ENCODE data around the gene BDP1. TPM values are rescaled to one million over a fixed set of nuclear protein-coding genes. Genes with fewer than 3 reads are reported as not detected.

BDP1 gene
- total RNA-seq, 1 experiment from 2014 or later: 20.0 TPM

DNA sequence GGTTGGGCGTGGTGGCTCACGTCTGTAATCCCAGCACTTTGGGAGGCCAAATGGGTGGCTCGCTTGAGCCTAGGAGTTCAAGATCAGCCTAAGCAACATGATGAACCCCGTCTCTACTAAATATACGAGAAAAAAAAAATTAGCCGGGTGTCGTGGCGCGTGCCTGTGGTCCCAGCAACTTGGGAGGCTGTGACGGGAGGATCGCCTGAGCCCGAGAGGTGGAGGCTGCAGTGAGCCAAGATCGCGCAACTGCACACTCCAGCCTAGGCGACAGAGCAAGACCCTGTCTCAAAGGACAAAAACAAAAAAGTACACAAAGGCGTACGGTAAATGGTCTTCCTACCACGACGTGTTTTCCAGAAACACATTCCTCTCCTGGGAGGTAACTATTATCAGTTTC lies 538 bp upstream of the BDP1 start:
- intact Hi-C loops (cut with micrococcal nuclease; ENCODE audit: unreplicated experiment): no loop called here

DNA sequence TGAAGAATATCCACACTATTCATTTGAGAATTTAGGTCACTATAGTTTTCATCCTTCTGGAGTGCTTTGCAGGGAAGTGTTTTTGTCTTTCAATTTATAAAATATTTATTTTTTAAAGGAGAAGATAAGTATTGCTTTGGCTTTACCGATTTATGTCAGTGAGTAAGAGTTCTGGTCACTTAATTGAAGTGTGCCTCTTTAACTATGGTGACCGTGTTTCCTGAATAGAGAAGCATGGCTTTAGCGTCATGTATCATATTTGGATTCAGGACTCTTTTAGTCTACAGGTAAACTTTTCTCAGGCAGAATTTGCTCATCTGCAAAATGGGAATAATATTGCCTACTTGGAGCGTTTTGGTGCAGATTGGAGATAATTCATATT lies 902 bp downstream of the BDP1 start:
- DNase-seq: no peak
- intact Hi-C loops (cut with micrococcal nuclease; ENCODE audit: unreplicated experiment): no loop called here
- POLR2A ChIA-PET (ENCODE audit: unreplicated experiment): no interaction called here

More for the DNA sequence above, 538 bp upstream of the BDP1 start:
- peaks cover 12% of the 10 kb centered on the region for H4K20me1 ChIP-seq (ENCODE audit: insufficient read depth)
- 0 out of 2 replicates have a peak, but pooled peaks cover 6% of the 10 kb centered on the region for H3F3A ChIP-seq (ENCODE audit: insufficient read depth, low read depth)
- H3K27ac ChIP-seq: no peak overlapping the region
- H3K9me2 ChIP-seq (ENCODE audit: insufficient read depth): no peaks in the 10 kb centered on the region
- H3K27me3 ChIP-seq (ENCODE audit: insufficient read depth, low read depth): no peaks in the 10 kb centered on the region
- H2AFZ ChIP-seq: peak overlapping the region; percentile 81
- peak overlapping the region; percentile 98 for H3K4me2 ChIP-seq
- CTCF ChIA-PET: no interaction called here
- H3K9me3 ChIP-seq (ENCODE audit: insufficient read depth, low read depth): no peaks in the 10 kb centered on the region
- POLR2A ChIA-PET (ENCODE audit: unreplicated experiment): no interaction called here
- peaks cover 39% of the 10 kb centered on the region for H3K79me2 ChIP-seq (ENCODE audit: low read depth)
- no peak for TF ChIP-seq EZH2 (IDR thresholded peaks at IDR 0.05; ENCODE audit: low read depth)
- TF ChIP-seq, protein P1, sequence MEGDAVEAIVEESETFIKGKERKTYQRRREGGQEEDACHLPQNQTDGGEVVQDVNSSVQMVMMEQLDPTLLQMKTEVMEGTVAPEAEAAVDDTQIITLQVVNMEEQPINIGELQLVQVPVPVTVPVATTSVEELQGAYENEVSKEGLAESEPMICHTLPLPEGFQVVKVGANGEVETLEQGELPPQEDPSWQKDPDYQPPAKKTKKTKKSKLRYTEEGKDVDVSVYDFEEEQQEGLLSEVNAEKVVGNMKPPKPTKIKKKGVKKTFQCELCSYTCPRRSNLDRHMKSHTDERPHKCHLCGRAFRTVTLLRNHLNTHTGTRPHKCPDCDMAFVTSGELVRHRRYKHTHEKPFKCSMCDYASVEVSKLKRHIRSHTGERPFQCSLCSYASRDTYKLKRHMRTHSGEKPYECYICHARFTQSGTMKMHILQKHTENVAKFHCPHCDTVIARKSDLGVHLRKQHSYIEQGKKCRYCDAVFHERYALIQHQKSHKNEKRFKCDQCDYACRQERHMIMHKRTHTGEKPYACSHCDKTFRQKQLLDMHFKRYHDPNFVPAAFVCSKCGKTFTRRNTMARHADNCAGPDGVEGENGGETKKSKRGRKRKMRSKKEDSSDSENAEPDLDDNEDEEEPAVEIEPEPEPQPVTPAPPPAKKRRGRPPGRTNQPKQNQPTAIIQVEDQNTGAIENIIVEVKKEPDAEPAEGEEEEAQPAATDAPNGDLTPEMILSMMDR (conservative IDR thresholded peaks at IDR 0.05): no peak
- peak overlapping the region; percentile 71 for H3K4me3 ChIP-seq
- peaks cover 15% of the 10 kb centered on the region for H3K36me3 ChIP-seq (ENCODE audit: low read depth)
- H3K4me1 ChIP-seq (replicated peaks; ENCODE audit: insufficient read depth): peaks cover 15% of the 10 kb centered on the region
- TSS peak; percentile 85 for BruUV-seq (replicated peaks)
- DNase-seq: no peak

DNA sequence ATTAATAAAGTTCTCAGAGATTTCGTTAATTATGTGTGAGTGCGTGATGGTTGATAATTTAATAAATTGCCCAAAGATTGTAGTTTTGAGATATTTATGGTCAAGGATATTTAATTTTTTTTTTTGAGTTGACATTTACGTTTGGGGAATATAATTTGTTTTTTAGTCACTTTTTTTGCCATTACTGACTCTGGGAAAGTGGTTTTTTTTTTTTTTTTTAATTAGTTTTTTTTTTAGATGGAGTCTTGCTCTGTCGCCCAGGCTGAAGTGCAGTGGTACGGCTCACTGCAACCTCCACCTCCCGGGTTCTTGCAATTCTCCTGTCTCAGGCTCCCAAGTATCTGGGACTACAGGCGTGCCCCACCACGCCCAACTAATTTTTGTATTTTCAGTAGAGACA lies 1.7 kb downstream of the BDP1 start:
- no peaks in the 10 kb centered on the region for H3K9me2 ChIP-seq (ENCODE audit: insufficient read depth)
- intact Hi-C loops (cut with micrococcal nuclease; ENCODE audit: unreplicated experiment): no loop called here
- BruUV-seq (replicated peaks): no TSS peak

More for the DNA sequence above, 902 bp downstream of the BDP1 start:
- no TSS peak for BruUV-seq (replicated peaks)
- Histone ChIP-seq H3F3A (ENCODE audit: insufficient read depth, low read depth) (0 out of 2 replicates have a peak, but pooled peaks cover 6% of the 10 kb centered on the region), H3K36me3 (ENCODE audit: low read depth) (peaks cover 21% of the 10 kb centered on the region), H3K4me2 (peak overlapping the region; percentile 98), H4K20me1 (ENCODE audit: insufficient read depth) (peaks cover 12% of the 10 kb centered on the region), H3K9me2 (ENCODE audit: insufficient read depth) (no peaks in the 10 kb centered on the region), H3K4me1 (replicated peaks; ENCODE audit: insufficient read depth) (peaks cover 15% of the 10 kb centered on the region), H3K27ac (peak overlapping the region; percentile 42), H3K79me2 (ENCODE audit: low read depth) (peaks cover 39% of the 10 kb centered on the region), H3K27me3 (ENCODE audit: insufficient read depth, low read depth) (no peaks in the 10 kb centered on the region), H3K9me3 (ENCODE audit: insufficient read depth, low read depth) (no peaks in the 10 kb centered on the region), H2AFZ (no peak overlapping the region), H3K4me3 (peak overlapping the region; percentile 71)
- no peak for TF ChIP-seq EZH2 (IDR thresholded peaks at IDR 0.05; ENCODE audit: low read depth)
- TF ChIP-seq, protein P1 (conservative IDR thresholded peaks at IDR 0.05): no peak
- CTCF ChIA-PET: no interaction called here

More for the DNA sequence above, 1.7 kb downstream of the BDP1 start:
- H3K9me3 ChIP-seq (ENCODE audit: insufficient read depth, low read depth): no peaks in the 10 kb centered on the region
- H3K27ac ChIP-seq: no peak overlapping the region
- H2AFZ ChIP-seq: no peak overlapping the region
- H4K20me1 ChIP-seq (ENCODE audit: insufficient read depth): peaks cover 12% of the 10 kb centered on the region
- peaks cover 39% of the 10 kb centered on the region for H3K79me2 ChIP-seq (ENCODE audit: low read depth)
- peak overlapping the region; percentile 98 for H3K4me2 ChIP-seq
- POLR2A ChIA-PET (ENCODE audit: unreplicated experiment): no interaction called here
- TF ChIP-seq EZH2 (IDR thresholded peaks at IDR 0.05; ENCODE audit: low read depth): no peak
- TF ChIP-seq, protein P1 (conservative IDR thresholded peaks at IDR 0.05): no peak
- H3F3A ChIP-seq (ENCODE audit: insufficient read depth, low read depth): 0 out of 2 replicates have a peak, but pooled peaks cover 6% of the 10 kb centered on the region
- no peak for DNase-seq
- peak overlapping the region; percentile 71; the same call in 1 of the 2 replicates for H3K4me3 ChIP-seq
- H3K4me1 ChIP-seq (replicated peaks; ENCODE audit: insufficient read depth): peaks cover 15% of the 10 kb centered on the region
- H3K36me3 ChIP-seq (ENCODE audit: low read depth): peaks cover 21% of the 10 kb centered on the region
- H3K27me3 ChIP-seq (ENCODE audit: insufficient read depth, low read depth): no peaks in the 10 kb centered on the region
- CTCF ChIA-PET: no interaction called here
